A673 (cell line): ENCODE measurements around the gene PREX1. TPM values are rescaled to one million over a fixed set of nuclear protein-coding genes. Genes with fewer than 3 reads are reported as not detected.

Experiments
- BruUV-seq: library from RNA; stranded (reverse); fragments of 400-500 nt; replicated peaks from 2 replicates; lab custom pipeline; 2021; lab: Mats Ljungman, UMichigan
- CTCF ChIA-PET: fragments of 300-600 bp; sonication (Branson Sonifier 250); formaldehyde crosslinking; loops from one replicate; lab custom pipeline; 2022; ENCODE audit warnings: antibody characterized with exemption; lab: Charles Lee
- POLR2A ChIA-PET: fragments of 300-600 bp; sonication (Branson Sonifier 250); formaldehyde crosslinking; loops from one replicate; lab custom pipeline; 2022; ENCODE audit warnings: antibody characterized with exemption; ENCODE audit not compliant: low non-redundant PET; lab: Charles Lee
- DNase-seq: peaks from one replicate; pipeline ENCODE4 v3.0.0-alpha.2; 2015; ENCODE audit warnings: low spot score
- H3K27ac ChIP-seq: fragments of 200-600 bp; sonication (generic); 2 replicates; pipeline ENCODE4 v1.5.1; 2016; ENCODE audit warnings: mixed run types, low read depth, mild to moderate bottlenecking, mixed read lengths, antibody characterized with exemption, low read length; ENCODE audit not compliant: poor library complexity, severe bottlenecking
- H3K27me3 ChIP-seq: fragments of 200-600 bp; sonication (generic); replicated peaks from 2 replicates; pipeline ENCODE4 v1.6.1; 2017; ENCODE audit warnings: mixed run types, low read depth, mild to moderate bottlenecking, mixed read lengths, antibody characterized with exemption, low read length; ENCODE audit not compliant: insufficient read depth, poor library complexity
- H3K36me3 ChIP-seq: fragments of 200-600 bp; sonication (generic); 2 replicates; pipeline ENCODE4 v1.6.1; 2016; ENCODE audit warnings: mixed run types, mild to moderate bottlenecking, mixed read lengths, antibody characterized with exemption, low read length; ENCODE audit not compliant: insufficient read depth, poor library complexity, severe bottlenecking
- H3K4me1 ChIP-seq: fragments of 200-600 bp; sonication (generic); 2 replicates; pipeline ENCODE4 v1.6.1; 2017; ENCODE audit warnings: mixed run types, mild to moderate bottlenecking, mixed read lengths, antibody characterized with exemption, low read length; ENCODE audit not compliant: insufficient read depth, poor library complexity, severe bottlenecking
- H3K4me3 ChIP-seq: fragments of 200-600 bp; sonication (generic); 2 replicates; pipeline ENCODE4 v1.5.1; 2016; ENCODE audit warnings: low read depth, mixed run types, mild to moderate bottlenecking, mixed read lengths, low read length; ENCODE audit not compliant: poor library complexity, severe bottlenecking
- H3K9me3 ChIP-seq: fragments of 200-600 bp; sonication (generic); 2 replicates; pipeline ENCODE4 v1.6.1; 2016; ENCODE audit warnings: mixed run types, low read depth, mild to moderate bottlenecking, mixed read lengths, antibody characterized with exemption, low read length; ENCODE audit not compliant: poor library complexity, severe bottlenecking
- EZH2 ChIP-seq: fragments of 200-600 bp; sonication (generic); IDR thresholded peaks from 2 replicates; pipeline ENCODE4 v1.6.1; 2017; ENCODE audit warnings: borderline replicate concordance, low read depth, mild to moderate bottlenecking, mixed read lengths, antibody characterized with exemption, low read length; ENCODE audit not compliant: poor library complexity, severe bottlenecking
- intact Hi-C: fragments of 100-400 bp; cut with micrococcal nuclease; formaldehyde crosslinking; loops from one replicate; pipeline ENCODE4 v1.10.0; 2022; ENCODE audit not compliant: unreplicated experiment
- total RNA-seq: library from RNA; stranded (reverse); gene quantifications from 2 replicates; pipeline ENCODE4 v1.2.3, GENCODE V29; 2021
- TF ChIP-seq, protein P1 (sequence below): fragments of 300-800, 200-600 bp; sonication (generic); conservative IDR thresholded peaks from 2 replicates; pipeline ENCODE4 v1.5.1; 2017; ENCODE audit warnings: low read depth, mild to moderate bottlenecking, antibody characterized with exemption, low read length, moderate library complexity, mixed read lengths

The PREX1 gene
- total RNA-seq, 1 experiment from 2014 or later = 145 TPM

DNA sequence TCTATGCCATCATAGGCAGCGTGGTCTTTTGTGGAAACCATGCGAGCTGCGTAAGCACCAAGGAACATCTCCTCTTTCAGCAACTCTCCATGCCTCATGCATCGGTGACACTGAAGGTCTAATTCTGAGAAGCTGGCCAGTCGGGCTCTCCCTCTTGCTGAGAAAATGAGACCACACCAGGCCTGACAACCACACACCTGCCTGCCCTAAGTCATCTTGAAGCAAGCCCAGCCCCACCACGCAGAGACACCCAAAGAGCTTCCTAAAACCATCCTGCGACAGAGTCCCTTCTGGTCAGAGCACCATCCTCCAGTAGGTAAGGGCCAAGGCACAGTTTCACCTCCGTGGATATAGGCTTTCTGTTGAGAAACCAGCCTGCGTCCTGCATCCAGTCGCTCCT, 26.6 kb downstream of the PREX1 start:
- BruUV-seq = no TSS peak
- no peak for DNase-seq
- peaks cover 33% of the 10 kb centered on the region for H3K4me1 ChIP-seq
- no peaks in the 10 kb centered on the region for H3K27me3 ChIP-seq
- no peaks in the 10 kb centered on the region for H3K36me3 ChIP-seq
- CTCF ChIA-PET = no interaction called here
- no peak for TF ChIP-seq EZH2
- TF ChIP-seq, protein P1, sequence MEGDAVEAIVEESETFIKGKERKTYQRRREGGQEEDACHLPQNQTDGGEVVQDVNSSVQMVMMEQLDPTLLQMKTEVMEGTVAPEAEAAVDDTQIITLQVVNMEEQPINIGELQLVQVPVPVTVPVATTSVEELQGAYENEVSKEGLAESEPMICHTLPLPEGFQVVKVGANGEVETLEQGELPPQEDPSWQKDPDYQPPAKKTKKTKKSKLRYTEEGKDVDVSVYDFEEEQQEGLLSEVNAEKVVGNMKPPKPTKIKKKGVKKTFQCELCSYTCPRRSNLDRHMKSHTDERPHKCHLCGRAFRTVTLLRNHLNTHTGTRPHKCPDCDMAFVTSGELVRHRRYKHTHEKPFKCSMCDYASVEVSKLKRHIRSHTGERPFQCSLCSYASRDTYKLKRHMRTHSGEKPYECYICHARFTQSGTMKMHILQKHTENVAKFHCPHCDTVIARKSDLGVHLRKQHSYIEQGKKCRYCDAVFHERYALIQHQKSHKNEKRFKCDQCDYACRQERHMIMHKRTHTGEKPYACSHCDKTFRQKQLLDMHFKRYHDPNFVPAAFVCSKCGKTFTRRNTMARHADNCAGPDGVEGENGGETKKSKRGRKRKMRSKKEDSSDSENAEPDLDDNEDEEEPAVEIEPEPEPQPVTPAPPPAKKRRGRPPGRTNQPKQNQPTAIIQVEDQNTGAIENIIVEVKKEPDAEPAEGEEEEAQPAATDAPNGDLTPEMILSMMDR = no peak
- no peak overlapping the region for H3K4me3 ChIP-seq
- H3K27ac ChIP-seq = peak overlapping the region; percentile 29
- POLR2A ChIA-PET = interaction anchor here (0.6 kb wide), 1 partner anchor 71 kb away, joined by 4 read pairs; no protein-coding TSS in a partner anchor
- H3K9me3 ChIP-seq = no peaks in the 10 kb centered on the region
- intact Hi-C loops = no loop called here

GRCh38 chr20:48800177-48800576, 27.6 kb downstream of the PREX1 start:
- DNase-seq = no peak
- CTCF ChIA-PET = no interaction called here
- H3K4me1 ChIP-seq = peaks cover 44% of the 10 kb centered on the region
- no peaks in the 10 kb centered on the region for H3K27me3 ChIP-seq
- H3K9me3 ChIP-seq = no peaks in the 10 kb centered on the region
- H3K36me3 ChIP-seq = no peaks in the 10 kb centered on the region
- TF ChIP-seq, protein P1 = no peak
- TF ChIP-seq EZH2 = no peak
- no peak overlapping the region for H3K4me3 ChIP-seq
- BruUV-seq = no TSS peak
- intact Hi-C loops = no loop called here
- peak overlapping the region; percentile 66 for H3K27ac ChIP-seq
- POLR2A ChIA-PET = no interaction called here

GRCh38 chr20:48799328-48800105, 28.3 kb downstream of the PREX1 start:
- TF ChIP-seq EZH2 = no peak
- TF ChIP-seq, protein P1 = no peak
- Histone ChIP-seq H3K36me3 (no peaks in the 10 kb centered on the region), H3K9me3 (no peaks in the 10 kb centered on the region), H3K4me3 (no peak overlapping the region), H3K27ac (peak overlapping the region; percentile 66), H3K27me3 (no peaks in the 10 kb centered on the region), H3K4me1 (peaks cover 50% of the 10 kb centered on the region)
- POLR2A ChIA-PET = no interaction called here
- CTCF ChIA-PET = no interaction called here
- no TSS peak for BruUV-seq
- DNase-seq = no peak
- intact Hi-C loops = no loop called here
